Urinary bladder (tissue), 4 donors: ENCODE results near the gene OXSR1. TPM values are rescaled to one million over a fixed set of nuclear protein-coding genes. Genes with fewer than 3 reads are reported as not detected.
"Not testable (repeated sequence)": the region's sequence is repeated elsewhere in the genome, so short reads cannot be mapped to it uniquely, and the experiment has no call there.

Source experiments
- DNase-seq: peaks from one replicate; pipeline ENCODE4 v3.0.0-alpha.2; 2015; ENCODE audit errors: extremely low spot score
- H3K27ac ChIP-seq: one replicate; pipeline ENCODE4 v1.5.1; 2013; ENCODE audit warnings: low read depth, mild to moderate bottlenecking, moderate library complexity
- H3K36me3 ChIP-seq: one replicate; pipeline ENCODE4 v1.6.1; 2013; ENCODE audit warnings: mild to moderate bottlenecking, moderate library complexity; ENCODE audit not compliant: insufficient read depth
- H3K4me1 ChIP-seq: one replicate; pipeline ENCODE4 v1.6.1; 2013; ENCODE audit warnings: mild to moderate bottlenecking, moderate library complexity; ENCODE audit not compliant: insufficient read depth
- H3K4me3 ChIP-seq: one replicate; pipeline ENCODE4 v1.5.1; 2013; ENCODE audit warnings: low read depth, low read length
- WGBS: extraction: QIAGEN DNeasy Blood & Tissue Kit; methylation state at CpG from one replicate; pipeline ENCODE4 v1.1.7; 2013; 5-methylcytosine and 5-hydroxymethylcytosine counted together
- polyA plus RNA-seq: library from polyadenylated mRNA; stranded (reverse); fragments of 200-250 nt; gene quantifications from one replicate; pipeline ENCODE4 v1.2.3, GENCODE V29; 2013
- total RNA-seq: library from RNA; depleted of rRNA; stranded (reverse); fragments of >200 nt; gene quantifications from one replicate; pipeline ENCODE4 v1.2.3, GENCODE V29; 2014
- donor health status: healthy with polysubstance abuse.
- donor health status: healthy.

The OXSR1 gene
- total and polyA plus RNA-seq, 2 donors: 24.4 to 52.2 TPM

GRCh38 chr3:38275658-38276057 is 110.3 kb downstream of the OXSR1 start:
- H3K4me3 ChIP-seq: no peak overlapping the region
- WGBS: 93% methylated on average over 8 of the region's 8 CpGs

GRCh38 chr3:38276081-38276916 is 111.0 kb downstream of the OXSR1 start:
- Histone ChIP-seq H3K36me3 (no peaks in the 10 kb centered on the region), H3K27ac (no peak overlapping the region), H3K4me1 (no peaks in the 10 kb centered on the region), H3K4me3 (no peak overlapping the region)
- DNase-seq: no peak
- 94% methylated on average over 13 of the region's 13 CpGs for WGBS

More at GRCh38 chr3:38275658-38276057, 110.3 kb downstream of the OXSR1 start:
- Histone ChIP-seq H3K36me3 (no peaks in the 10 kb centered on the region), H3K4me1 (no peaks in the 10 kb centered on the region), H3K27ac (no peak overlapping the region)
- no peak for DNase-seq

DNA sequence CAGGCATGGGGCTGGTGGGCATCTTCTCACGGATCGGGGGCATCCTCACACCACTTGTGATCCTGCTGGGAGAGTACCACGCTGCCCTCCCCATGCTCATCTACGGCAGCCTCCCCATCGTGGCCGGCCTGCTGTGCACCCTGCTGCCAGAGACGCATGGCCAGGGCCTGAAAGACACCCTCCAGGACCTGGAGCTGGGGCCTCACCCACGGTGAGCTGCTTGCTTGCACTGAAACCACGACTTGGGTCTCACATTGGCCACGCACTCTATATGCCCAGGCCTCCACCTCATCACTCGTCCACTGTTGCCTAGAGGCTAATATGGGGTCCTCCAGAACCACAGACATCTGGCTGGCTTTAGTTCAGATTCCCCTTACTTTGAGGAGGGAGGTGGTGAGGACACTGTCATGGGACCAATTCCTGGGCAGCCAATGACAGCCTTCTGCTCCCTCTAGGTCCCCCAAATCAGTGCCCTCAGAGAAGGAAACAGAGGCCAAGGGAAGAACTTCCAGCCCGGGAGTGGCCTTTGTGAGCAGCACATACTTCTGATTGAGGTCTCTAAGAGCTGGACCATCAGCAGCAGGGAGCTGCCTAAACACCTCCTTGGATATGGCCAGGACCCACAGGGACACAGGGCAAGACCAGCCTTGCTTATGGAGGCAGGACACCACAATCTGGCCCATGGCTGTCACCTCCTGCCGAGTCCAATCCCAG is 111.7 kb downstream of the OXSR1 start:
- DNase-seq: no peak
- Histone ChIP-seq H3K36me3 (no peaks in the 10 kb centered on the region), H3K4me3 (no peak overlapping the region), H3K27ac (no peak overlapping the region), H3K4me1 (no peaks in the 10 kb centered on the region)
- WGBS: 93% methylated on average over 13 of the region's 13 CpGs

GRCh38 chr3:38278841-38279240 is 113.5 kb downstream of the OXSR1 start:
- H3K4me3 ChIP-seq: no peak overlapping the region
- WGBS: 89% methylated on average over 5 of the region's 5 CpGs
- no peak for DNase-seq
- no peaks in the 10 kb centered on the region for H3K36me3 ChIP-seq
- no peaks in the 10 kb centered on the region for H3K4me1 ChIP-seq
- H3K27ac ChIP-seq: no peak overlapping the region

DNA sequence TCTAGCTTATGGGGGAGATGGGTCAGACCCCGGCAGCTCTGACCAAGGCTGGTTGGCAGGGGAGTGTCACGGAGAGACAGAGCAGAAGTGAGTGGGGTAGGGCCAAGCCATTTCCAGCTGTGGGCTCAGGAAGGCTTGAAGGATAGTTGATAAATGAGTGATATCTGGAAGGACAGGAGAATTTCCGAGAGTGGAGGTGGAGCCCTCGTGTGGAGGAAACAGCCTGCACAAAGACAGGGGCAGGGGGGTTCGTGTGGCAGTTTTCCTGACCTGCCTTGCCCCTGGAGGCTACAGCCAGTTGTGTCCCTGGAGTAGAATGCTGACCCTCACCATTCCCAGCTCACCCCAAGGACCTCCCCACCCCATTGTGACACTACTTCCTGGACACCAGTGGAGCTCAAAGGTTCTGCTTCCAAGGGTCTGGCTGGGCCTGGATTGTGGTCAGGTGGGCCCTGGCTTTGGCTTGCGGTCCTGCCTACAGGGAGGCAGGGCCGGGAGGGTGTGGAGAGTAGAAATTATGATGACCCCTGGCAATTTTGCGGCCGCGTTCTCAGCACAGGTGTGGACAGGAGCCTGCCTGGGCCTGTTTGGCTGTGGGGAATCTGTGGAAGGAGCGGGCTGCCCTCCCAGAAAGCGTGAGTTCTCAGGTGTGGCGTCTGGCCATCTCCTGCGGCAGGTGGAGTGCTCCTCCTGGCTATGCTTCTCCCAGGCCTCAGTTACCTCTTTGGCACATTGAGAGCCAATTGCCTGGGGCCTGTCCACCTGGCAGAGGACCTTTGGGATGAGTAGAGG is 116.8 kb downstream of the OXSR1 start, which contains the start of gene SLC22A14:
Gene SLC22A14 (plus strand): TSS at position 400 of the 792 bp plus-strand sequence. CDS start 23,733 bp downstream, outside the sequence.
- Histone ChIP-seq H3K4me1 (no peaks in the 10 kb centered on the region), H3K4me3 (no peak within 1 kb of the TSS), H3K27ac (no peak within 1 kb of the TSS), H3K36me3 (no peaks in the 10 kb centered on the region)
- WGBS: 90% methylated on average over 14 of the region's 14 CpGs
- DNase-seq: no peak

DNA sequence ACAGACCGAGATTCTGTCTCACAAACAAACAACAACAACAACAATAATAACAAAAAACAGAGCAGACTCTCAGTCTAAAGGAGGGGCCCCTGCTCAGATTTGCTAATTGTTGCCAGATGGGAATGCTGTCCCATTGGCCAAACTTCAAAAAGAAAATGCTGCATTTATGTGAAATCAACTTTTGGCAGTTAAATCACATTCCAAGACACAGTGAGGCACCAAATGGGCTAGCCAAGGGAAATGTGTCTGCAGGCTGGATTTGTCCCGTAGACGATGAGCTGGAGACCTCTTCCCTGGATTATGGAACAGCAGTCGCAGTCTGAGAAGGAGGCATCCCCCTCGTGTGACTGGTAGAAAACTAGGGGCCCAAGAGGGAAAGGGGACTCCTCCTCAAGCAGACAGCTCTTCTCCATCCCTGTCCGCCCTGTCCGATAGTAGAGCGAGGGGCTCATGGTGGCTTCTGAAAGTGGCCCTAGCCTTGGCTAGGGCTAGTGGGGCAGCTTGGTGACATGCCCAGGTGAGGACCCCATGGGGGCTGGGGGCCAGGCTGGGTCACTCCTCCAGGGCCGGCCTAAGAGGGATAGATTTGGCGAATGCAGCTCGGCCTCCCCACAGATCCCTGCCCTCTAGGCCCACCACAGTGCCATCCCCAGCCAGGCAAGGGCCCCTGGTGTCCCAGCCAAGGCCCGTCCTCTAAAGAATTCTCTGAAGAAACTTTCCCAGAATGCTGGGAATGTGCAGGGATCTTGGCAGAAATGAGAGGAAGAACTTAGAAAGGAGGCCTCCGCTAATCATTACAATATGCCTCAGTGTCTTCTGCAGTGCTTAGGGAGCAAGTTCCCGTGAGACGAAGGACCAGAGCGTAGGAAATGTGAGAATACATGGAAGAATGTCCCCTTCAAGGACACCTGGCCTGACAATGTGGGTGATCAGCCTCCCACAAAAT is 118.7 kb downstream of the OXSR1 start:
- Histone ChIP-seq H3K4me1 (no peaks in the 10 kb centered on the region), H3K36me3 (no peaks in the 10 kb centered on the region), H3K27ac (no peak overlapping the region), H3K4me3 (no peak overlapping the region)
- 78% methylated on average over 16 of the region's 16 CpGs for WGBS
- DNase-seq: no peak

DNA sequence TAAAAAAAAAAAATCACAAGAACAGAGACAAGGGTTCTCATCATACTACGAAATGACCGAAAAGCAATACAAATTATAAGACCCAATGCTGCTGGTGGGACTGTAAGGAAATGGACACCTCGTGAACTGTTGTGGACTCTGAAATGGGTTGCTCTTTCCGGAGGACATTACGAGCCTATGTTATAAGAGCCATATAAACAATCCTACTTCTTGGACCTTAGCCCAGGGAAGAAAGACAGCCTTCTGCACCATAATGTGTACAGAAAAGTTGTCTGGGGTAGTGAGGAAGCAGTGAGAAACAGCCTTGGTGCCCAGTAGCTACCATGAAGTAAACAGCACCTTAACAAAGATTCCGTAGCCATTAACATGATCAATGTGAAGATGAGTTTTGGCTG is 119.4 kb downstream of the OXSR1 start:
- WGBS: 67% methylated on average over 6 of the region's 6 CpGs
- no peak for DNase-seq
- Histone ChIP-seq H3K4me1 (no peaks in the 10 kb centered on the region), H3K4me3 (no peak overlapping the region), H3K36me3 (no peaks in the 10 kb centered on the region), H3K27ac (no peak overlapping the region)

GRCh38 chr3:38289286-38290217 is 124.2 kb downstream of the OXSR1 start:
- not testable (repeated sequence) for H3K4me3 ChIP-seq, H3K27ac ChIP-seq, H3K36me3 ChIP-seq, H3K4me1 ChIP-seq, DNase-seq
- 96% methylated on average over 16 of the region's 16 CpGs for WGBS

GRCh38 chr3:38297053-38297452 is 131.7 kb downstream of the OXSR1 start:
- not testable (repeated sequence) for H3K4me1 ChIP-seq, H3K36me3 ChIP-seq, H3K4me3 ChIP-seq, H3K27ac ChIP-seq, DNase-seq
- 67% methylated on average over 4 of the region's 4 CpGs for WGBS

GRCh38 chr3:38297537-38297936 is 132.2 kb downstream of the OXSR1 start:
- Histone ChIP-seq H3K36me3 (no peaks in the 10 kb centered on the region), H3K4me1 (no peaks in the 10 kb centered on the region), H3K27ac (no peak overlapping the region), H3K4me3 (no peak overlapping the region)
- DNase-seq: no peak

DNA sequence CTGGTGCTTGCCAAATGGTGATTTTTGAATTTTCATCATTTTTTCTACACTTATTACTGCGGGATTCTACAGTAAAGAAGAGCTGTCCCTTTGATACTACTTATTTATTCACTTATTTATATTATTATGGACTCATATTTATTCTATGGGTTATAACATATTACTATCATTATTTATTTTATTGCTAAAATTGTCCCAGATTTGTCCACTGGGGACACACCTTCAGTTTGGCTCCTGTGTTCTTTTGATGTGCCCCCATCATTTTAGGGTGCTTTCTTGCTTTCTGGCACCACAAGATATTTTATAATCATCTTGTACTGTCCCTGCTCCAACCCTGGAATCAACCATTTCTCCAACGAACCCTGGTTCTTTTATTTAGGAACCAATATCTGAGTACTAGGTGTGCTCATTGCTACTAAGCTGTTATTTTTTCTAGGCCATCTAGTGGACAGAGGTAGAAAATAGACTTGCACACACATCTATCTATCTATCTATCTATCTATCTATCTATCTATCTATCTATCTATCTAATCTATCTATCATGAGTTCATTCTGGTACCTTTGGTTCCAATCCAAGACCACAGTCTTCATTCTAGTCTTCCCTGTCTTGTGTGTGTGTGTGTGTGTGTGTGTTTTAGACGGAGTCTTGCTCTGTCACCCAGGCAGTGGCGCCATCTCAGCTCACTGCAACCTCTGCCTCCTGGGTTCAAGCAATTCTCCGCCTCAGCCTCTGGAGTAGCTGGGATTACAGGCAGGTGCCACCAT is 132.8 kb downstream of the OXSR1 start:
- H3K36me3 ChIP-seq: no peaks in the 10 kb centered on the region
- no peak overlapping the region for H3K27ac ChIP-seq
- no peak overlapping the region for H3K4me3 ChIP-seq
- 82% methylated on average over 5 of the region's 5 CpGs for WGBS
- no peaks in the 10 kb centered on the region for H3K4me1 ChIP-seq
- DNase-seq: no peak
